Mammary epithelial cell (primary cell): ENCODE data around the gene CHST15.

Source experiments
- EZH2 ChIP-seq: IDR thresholded peaks from 2 replicates; pipeline ENCODE4 v1.6.1; 2012; ENCODE audit warnings: low read length, inconsistent platforms, borderline replicate concordance
- TF ChIP-seq, protein P1 (sequence below), 2 donors: IDR thresholded peaks in 1 of 2; conservative IDR thresholded peaks in 1 of 2; 2 replicates each; pipeline ENCODE4 v1.5.1; 2011 to 2012; ENCODE audit warnings: inconsistent platforms in 2 of 2, low read length in 2 of 2, mild to moderate bottlenecking in 2 of 2, control low read depth in 1 of 2, low read depth in 1 of 2; ENCODE audit not compliant: insufficient read depth in 1 of 2; ENCODE audit errors: extremely low read depth in 1 of 2

DNA sequence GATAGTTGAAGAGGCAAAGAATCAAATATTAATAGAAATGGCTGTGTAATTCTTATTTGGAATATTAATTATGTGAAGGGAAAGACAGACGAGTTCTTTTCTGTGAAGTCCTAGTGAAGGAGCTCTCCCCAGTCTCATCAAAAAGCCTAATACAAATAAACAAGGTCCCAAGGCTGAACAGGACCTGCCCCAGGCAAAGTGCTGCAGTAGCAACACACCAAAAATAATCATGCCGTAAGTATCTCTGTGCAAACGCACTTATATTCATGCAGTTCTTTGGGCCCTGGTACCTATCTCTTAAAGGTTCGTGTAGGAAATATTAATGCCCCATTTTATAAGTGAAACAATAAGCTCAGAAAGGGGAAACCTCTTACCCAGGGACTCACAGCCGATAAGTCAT is 12.2 kb upstream of the CHST15 start:
- TF ChIP-seq, protein P1, sequence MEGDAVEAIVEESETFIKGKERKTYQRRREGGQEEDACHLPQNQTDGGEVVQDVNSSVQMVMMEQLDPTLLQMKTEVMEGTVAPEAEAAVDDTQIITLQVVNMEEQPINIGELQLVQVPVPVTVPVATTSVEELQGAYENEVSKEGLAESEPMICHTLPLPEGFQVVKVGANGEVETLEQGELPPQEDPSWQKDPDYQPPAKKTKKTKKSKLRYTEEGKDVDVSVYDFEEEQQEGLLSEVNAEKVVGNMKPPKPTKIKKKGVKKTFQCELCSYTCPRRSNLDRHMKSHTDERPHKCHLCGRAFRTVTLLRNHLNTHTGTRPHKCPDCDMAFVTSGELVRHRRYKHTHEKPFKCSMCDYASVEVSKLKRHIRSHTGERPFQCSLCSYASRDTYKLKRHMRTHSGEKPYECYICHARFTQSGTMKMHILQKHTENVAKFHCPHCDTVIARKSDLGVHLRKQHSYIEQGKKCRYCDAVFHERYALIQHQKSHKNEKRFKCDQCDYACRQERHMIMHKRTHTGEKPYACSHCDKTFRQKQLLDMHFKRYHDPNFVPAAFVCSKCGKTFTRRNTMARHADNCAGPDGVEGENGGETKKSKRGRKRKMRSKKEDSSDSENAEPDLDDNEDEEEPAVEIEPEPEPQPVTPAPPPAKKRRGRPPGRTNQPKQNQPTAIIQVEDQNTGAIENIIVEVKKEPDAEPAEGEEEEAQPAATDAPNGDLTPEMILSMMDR (conservative IDR thresholded peaks at IDR 0.05 in 1 of 2, IDR thresholded peaks at IDR 0.05 in 1 of 2; ENCODE audit: extremely low read depth in 1 of 2, insufficient read depth in 1 of 2, low read depth in 1 of 2, low read length in 2 of 2): no peak
- TF ChIP-seq EZH2: no peak
